Panc1 (cell line): ENCODE measurements around the gene FSHR.

Experiments used
- SIN3A ChIP-seq: IDR thresholded peaks from 2 replicates; pipeline ENCODE4 v1.6.1; 2012; ENCODE audit warnings: low read depth, mild to moderate bottlenecking, low read length, moderate library complexity, borderline replicate concordance; ENCODE audit not compliant: insufficient read depth
- TCF7L2 ChIP-seq: IDR thresholded peaks from 2 replicates; pipeline ENCODE4 v1.6.1; 2011; ENCODE audit warnings: mild to moderate bottlenecking, low read depth, low read length, inconsistent platforms
- TF ChIP-seq, protein P1 (sequence below): fragments of 450-650 bp; IDR thresholded peaks from 2 replicates; pipeline ENCODE4 v1.5.1; 2017; ENCODE audit warnings: mild to moderate bottlenecking

DNA sequence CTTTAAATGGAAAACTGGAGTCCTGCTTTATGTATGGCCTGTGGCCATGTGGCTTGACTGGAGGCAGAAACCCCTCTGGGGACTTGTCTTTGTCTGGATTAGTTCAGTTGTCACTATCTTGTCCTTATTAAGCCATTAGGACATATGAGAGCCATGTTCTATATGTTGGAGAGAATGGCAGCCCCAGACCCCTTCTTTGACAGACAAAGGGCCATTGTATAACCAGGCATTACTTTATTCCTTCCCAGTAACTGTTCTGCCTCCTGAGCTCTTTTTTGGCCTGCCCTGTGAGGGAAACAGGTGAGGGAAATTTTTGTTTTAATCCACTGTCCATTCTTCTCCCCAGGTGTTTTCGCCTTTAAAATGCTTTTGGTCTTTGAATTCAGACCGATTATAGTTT lies 43.3 kb downstream of the FSHR start:
- TF ChIP-seq, protein P1, sequence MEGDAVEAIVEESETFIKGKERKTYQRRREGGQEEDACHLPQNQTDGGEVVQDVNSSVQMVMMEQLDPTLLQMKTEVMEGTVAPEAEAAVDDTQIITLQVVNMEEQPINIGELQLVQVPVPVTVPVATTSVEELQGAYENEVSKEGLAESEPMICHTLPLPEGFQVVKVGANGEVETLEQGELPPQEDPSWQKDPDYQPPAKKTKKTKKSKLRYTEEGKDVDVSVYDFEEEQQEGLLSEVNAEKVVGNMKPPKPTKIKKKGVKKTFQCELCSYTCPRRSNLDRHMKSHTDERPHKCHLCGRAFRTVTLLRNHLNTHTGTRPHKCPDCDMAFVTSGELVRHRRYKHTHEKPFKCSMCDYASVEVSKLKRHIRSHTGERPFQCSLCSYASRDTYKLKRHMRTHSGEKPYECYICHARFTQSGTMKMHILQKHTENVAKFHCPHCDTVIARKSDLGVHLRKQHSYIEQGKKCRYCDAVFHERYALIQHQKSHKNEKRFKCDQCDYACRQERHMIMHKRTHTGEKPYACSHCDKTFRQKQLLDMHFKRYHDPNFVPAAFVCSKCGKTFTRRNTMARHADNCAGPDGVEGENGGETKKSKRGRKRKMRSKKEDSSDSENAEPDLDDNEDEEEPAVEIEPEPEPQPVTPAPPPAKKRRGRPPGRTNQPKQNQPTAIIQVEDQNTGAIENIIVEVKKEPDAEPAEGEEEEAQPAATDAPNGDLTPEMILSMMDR: no peak
- TF ChIP-seq SIN3A: no peak
- no peak for TF ChIP-seq TCF7L2
